Prostate gland (tissue), 2 donors: Measurements from ENCODE around the gene LCN12. TPM values are rescaled to one million over a fixed set of nuclear protein-coding genes. Genes with fewer than 3 reads are reported as not detected.

ENCODE experiments used
- DNase-seq: peaks from one replicate; pipeline ENCODE4 v3.0.0-alpha.2; 2019; ENCODE audit warnings: low spot score
- H3K27ac ChIP-seq, 2 donors: fragments of 200-600 bp; sonication (generic); 2 replicates each; pipeline ENCODE4 v1.5.1; 2017 to 2019
- H3K27me3 ChIP-seq: fragments of 200-600 bp; sonication (generic); replicated peaks from 2 replicates; pipeline ENCODE4 v1.5.1; 2019; ENCODE audit not compliant: insufficient read depth
- H3K36me3 ChIP-seq, 2 donors: fragments of 200-600 bp; sonication (generic); 1 replicate in 1 of 2; 2 replicates in 1 of 2; pipeline versions ENCODE4 v1.5.1 to v1.8.1; 2017 to 2019
- H3K4me1 ChIP-seq: fragments of 200-600 bp; sonication (generic); replicated peaks from 2 replicates; pipeline ENCODE4 v1.5.1; 2019
- H3K4me3 ChIP-seq, 2 donors: fragments of 200-600 bp; sonication (generic); 2 replicates each; pipeline ENCODE4 v1.5.1; 2017 to 2019
- H3K9me3 ChIP-seq: fragments of 200-600 bp; sonication (generic); 2 replicates; pipeline ENCODE4 v1.5.1; 2017
- POLR2A ChIP-seq: fragments of 450-650 bp; IDR thresholded peaks from one replicate; pipeline ENCODE4 v1.6.1; 2016; ENCODE audit warnings: antibody characterized with exemption, mild to moderate bottlenecking
- POLR2AphosphoS5 ChIP-seq: sonication (generic); formaldehyde crosslinking; IDR thresholded peaks from one replicate; pipeline ENCODE4 v1.6.1; 2017; ENCODE audit warnings: antibody characterized with exemption
- WGBS: methylation state at CpG from one replicate; pipeline ENCODE4 v1.1.5; 2018; 5-methylcytosine and 5-hydroxymethylcytosine counted together
- intact Hi-C: fragments of 100-400 bp; cut with DNase I; formaldehyde crosslinking; loops from one replicate; pipeline ENCODE4 v1.14.2; 2022
- total RNA-seq, 2 donors: library from RNA; depleted of rRNA; stranded (reverse); fragments of >200 nt; gene quantifications; one replicate each; pipeline ENCODE4 v1.1.0, GENCODE V29; 2016
- TF ChIP-seq, protein P1 (sequence below), 4 experiments: fragments of 200-600 bp in 2 of 4; fragments of 450-650 bp in 2 of 4; sonication (generic) in 2 of 4; IDR thresholded peaks; 1 replicate in 3 of 4; 2 replicates in 1 of 4; pipeline ENCODE4 v1.5.1; 2016 to 2019; ENCODE audit warnings: antibody characterized with exemption in 4 of 4, mild to moderate bottlenecking in 2 of 4, moderate library complexity in 2 of 4

Gene LCN12
- total RNA-seq, 2 donors from 2014 or later, result 4.1 to 13.7 TPM

GRCh38 chr9:136973618-136974617 lies 21.8 kb downstream of the LCN12 start:
- WGBS, result 91% methylated on average over 28 of the region's 29 CpGs
- no peaks in the 10 kb centered on the region for H3K27me3 ChIP-seq
- no peaks in the 10 kb centered on the region for H3K36me3 ChIP-seq
- TF ChIP-seq POLR2AphosphoS5 (no peak), POLR2A (no peak)
- TF ChIP-seq, protein P1, sequence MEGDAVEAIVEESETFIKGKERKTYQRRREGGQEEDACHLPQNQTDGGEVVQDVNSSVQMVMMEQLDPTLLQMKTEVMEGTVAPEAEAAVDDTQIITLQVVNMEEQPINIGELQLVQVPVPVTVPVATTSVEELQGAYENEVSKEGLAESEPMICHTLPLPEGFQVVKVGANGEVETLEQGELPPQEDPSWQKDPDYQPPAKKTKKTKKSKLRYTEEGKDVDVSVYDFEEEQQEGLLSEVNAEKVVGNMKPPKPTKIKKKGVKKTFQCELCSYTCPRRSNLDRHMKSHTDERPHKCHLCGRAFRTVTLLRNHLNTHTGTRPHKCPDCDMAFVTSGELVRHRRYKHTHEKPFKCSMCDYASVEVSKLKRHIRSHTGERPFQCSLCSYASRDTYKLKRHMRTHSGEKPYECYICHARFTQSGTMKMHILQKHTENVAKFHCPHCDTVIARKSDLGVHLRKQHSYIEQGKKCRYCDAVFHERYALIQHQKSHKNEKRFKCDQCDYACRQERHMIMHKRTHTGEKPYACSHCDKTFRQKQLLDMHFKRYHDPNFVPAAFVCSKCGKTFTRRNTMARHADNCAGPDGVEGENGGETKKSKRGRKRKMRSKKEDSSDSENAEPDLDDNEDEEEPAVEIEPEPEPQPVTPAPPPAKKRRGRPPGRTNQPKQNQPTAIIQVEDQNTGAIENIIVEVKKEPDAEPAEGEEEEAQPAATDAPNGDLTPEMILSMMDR (IDR thresholded peaks at IDR 0.05), result no peak
- H3K27ac ChIP-seq, result no peak overlapping the region
- DNase-seq, result no peak
- no peaks in the 10 kb centered on the region for H3K4me1 ChIP-seq
- intact Hi-C loops, result no loop called here
- no peak overlapping the region for H3K4me3 ChIP-seq
- no peaks in the 10 kb centered on the region for H3K9me3 ChIP-seq

DNA sequence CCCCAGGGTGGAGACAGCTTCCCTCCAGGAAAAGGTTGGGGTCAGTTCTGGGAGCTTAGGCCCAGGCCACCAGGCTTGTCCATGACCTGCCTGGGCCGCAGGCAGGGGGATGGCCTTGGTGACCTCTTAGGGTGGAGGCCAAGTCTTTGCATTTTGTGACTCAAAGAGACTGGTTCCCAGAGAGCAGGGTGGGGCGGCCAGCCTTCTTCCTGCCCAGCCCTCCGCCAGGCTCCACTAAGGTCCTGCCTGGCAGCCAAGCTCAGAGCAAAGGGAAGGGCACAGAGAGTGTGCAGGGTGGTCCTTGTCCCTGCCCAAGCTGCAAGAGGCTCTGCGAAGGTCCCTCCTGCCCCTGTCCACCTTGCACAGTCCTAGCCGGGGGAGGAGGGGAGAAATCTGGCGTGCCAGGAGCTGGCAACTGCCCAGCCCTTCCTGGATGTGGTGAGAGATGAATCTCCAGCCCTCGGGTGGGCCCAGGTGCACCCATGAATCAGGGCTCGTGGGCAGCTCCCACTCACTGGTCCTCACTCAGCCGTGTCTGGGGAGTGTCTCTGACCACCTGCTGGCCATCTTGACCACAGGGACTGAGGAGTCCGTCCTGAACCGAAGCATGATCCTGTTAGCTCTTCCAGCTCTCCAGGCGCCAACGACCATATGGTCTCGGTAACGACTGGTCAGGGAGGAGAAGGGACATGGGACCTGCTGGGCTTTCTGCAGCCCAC lies 22.9 kb downstream of the LCN12 start:
- Histone ChIP-seq H3K36me3 (no peaks in the 10 kb centered on the region), H3K4me3 (no peak overlapping the region), H3K9me3 (no peaks in the 10 kb centered on the region), H3K27me3 (no peaks in the 10 kb centered on the region), H3K4me1 (no peaks in the 10 kb centered on the region), H3K27ac (no peak overlapping the region)
- DNase-seq, result no peak
- WGBS, result 83% methylated on average over 14 of the region's 15 CpGs
- intact Hi-C loops, result no loop called here
- TF ChIP-seq POLR2A, result no peak
- TF ChIP-seq POLR2AphosphoS5, result no peak
- TF ChIP-seq, protein P1 (IDR thresholded peaks at IDR 0.05), result no peak

DNA sequence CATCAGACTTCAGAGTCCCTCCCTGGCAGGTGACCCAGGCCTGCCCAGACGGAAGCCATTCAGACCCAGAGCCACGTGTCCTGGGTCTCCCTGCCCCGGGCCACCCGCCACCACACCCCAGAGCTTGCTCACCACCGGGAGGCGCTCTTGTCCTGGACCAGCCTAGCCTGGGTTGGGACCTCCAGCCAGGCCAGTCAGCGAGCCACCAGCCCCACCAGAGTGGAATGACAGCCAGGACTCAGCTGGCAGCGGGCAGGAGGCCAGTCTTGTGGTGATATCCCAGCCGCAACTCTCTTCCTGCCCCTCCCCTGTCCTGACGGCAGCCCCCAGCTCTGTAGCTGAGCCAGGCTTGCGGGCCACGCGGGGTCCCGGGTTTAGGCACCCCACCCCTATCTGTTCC lies 23.6 kb downstream of the LCN12 start:
- no peak for DNase-seq
- no peak for TF ChIP-seq POLR2AphosphoS5
- TF ChIP-seq, protein P1 (IDR thresholded peaks at IDR 0.05), result no peak
- Histone ChIP-seq H3K9me3 (no peaks in the 10 kb centered on the region), H3K4me1 (no peaks in the 10 kb centered on the region), H3K27me3 (no peaks in the 10 kb centered on the region), H3K36me3 (no peaks in the 10 kb centered on the region), H3K27ac (no peak overlapping the region), H3K4me3 (no peak overlapping the region)
- 54% methylated on average over 13 of the region's 14 CpGs for WGBS
- intact Hi-C loops, result no loop called here

- 82% methylated on average over 9 of the region's 10 CpGs for WGBS
- no peak for DNase-seq
- H3K27ac ChIP-seq, result peak within 1 kb of the TSS; percentile 60 to 61
- TF ChIP-seq POLR2AphosphoS5 (peak; percentile 19), POLR2A (no peak)
- H3K36me3 ChIP-seq, result no peaks in the 10 kb centered on the region
- intact Hi-C loops, result no loop called here
- peak within 1 kb of the TSS; percentile 25 to 41 for H3K4me3 ChIP-seq
- H3K4me1 ChIP-seq, result no peaks in the 10 kb centered on the region
- H3K9me3 ChIP-seq, result no peaks in the 10 kb centered on the region
- H3K27me3 ChIP-seq, result no peaks in the 10 kb centered on the region
These were observed 25.1 kb downstream of the LCN12 start, which contains the start of gene PTGDS for GRCh38 chr9:136977223-136977622. Gene PTGDS (plus strand): TSS chr9:136977504. CDS start chr9:136977579, 75 bp downstream.

GRCh38 chr9:136977649-136978072 lies 25.6 kb downstream of the LCN12 start:
- Histone ChIP-seq H3K27me3 (no peaks in the 10 kb centered on the region), H3K4me3 (peak overlapping the region; percentile 25 to 41), H3K4me1 (no peaks in the 10 kb centered on the region), H3K9me3 (no peaks in the 10 kb centered on the region), H3K36me3 (no peaks in the 10 kb centered on the region), H3K27ac (peak overlapping the region; percentile 60 to 61)
- TF ChIP-seq, protein P1 (IDR thresholded peaks at IDR 0.05), result no peak
- TF ChIP-seq POLR2AphosphoS5 (no peak), POLR2A (no peak)
- no peak for DNase-seq
- WGBS, result 23% methylated on average over 33 of the region's 33 CpGs
- intact Hi-C loops, result no loop called here
